SK-N-SH treated with all-trans-retinoic acid at 6 μM for 48 hours (cell line): ENCODE data around the gene PSME3IP1.

Experiments used
- ATAC-seq: fragments of 200-7000 bp; cut with Tn5 transposase; 3 replicates; pipeline ENCODE4 v1.9.1; 2020; ENCODE audit warnings: mild to moderate bottlenecking, moderate library complexity
- CREB5 ChIP-seq: fragments of 250-450 bp; sonication (Bioruptor Pico); IDR thresholded peaks from 2 replicates; pipeline ENCODE4 v1.5.1; 2020; ENCODE audit warnings: low read depth, mild to moderate bottlenecking, moderate library complexity
- CSDC2 ChIP-seq: fragments of 250-450 bp; sonication (Bioruptor Pico); IDR thresholded peaks from 2 replicates; pipeline ENCODE4 v1.5.0; 2020; ENCODE audit warnings: mild to moderate bottlenecking, moderate library complexity
- CSRNP3 ChIP-seq: fragments of 250-450 bp; sonication (Bioruptor Pico); IDR thresholded peaks from 2 replicates; pipeline ENCODE4 v1.5.1; 2021; ENCODE audit warnings: mild to moderate bottlenecking, moderate library complexity
- GLIS3 ChIP-seq: fragments of 250-450 bp; sonication (Bioruptor Pico); IDR thresholded peaks from 2 replicates; pipeline ENCODE4 v1.5.0; 2020; ENCODE audit warnings: mild to moderate bottlenecking, moderate library complexity
- ISL1 ChIP-seq: fragments of 250-450 bp; sonication (Bioruptor Pico); IDR thresholded peaks from 2 replicates; pipeline ENCODE4 v2.1.2; 2022; ENCODE audit warnings: mild to moderate bottlenecking, moderate library complexity
- PATZ1 ChIP-seq: fragments of 250-450 bp; sonication (Bioruptor Pico); IDR thresholded peaks from 2 replicates; pipeline ENCODE4 v1.8.0; 2020; ENCODE audit warnings: mild to moderate bottlenecking, moderate library complexity, borderline replicate concordance
- POU6F1 ChIP-seq: fragments of 250-450 bp; sonication (Bioruptor Pico); IDR thresholded peaks from 2 replicates; pipeline ENCODE4 v1.8.0; 2021; ENCODE audit warnings: low read depth, mild to moderate bottlenecking, moderate library complexity, borderline replicate concordance
- PPARA ChIP-seq: fragments of 250-450 bp; sonication (Bioruptor Pico); IDR thresholded peaks from 2 replicates; pipeline ENCODE4 v1.5.0; 2020; ENCODE audit warnings: mild to moderate bottlenecking, borderline replicate concordance
- RARB ChIP-seq: fragments of 250-450 bp; sonication (Bioruptor Pico); IDR thresholded peaks from 2 replicates; pipeline ENCODE4 v1.8.0; 2021; ENCODE audit warnings: mild to moderate bottlenecking, moderate library complexity
- SNAI2 ChIP-seq: fragments of 250-450 bp; sonication (Bioruptor Pico); IDR thresholded peaks from 2 replicates; pipeline ENCODE4 v1.5.0; 2020; ENCODE audit warnings: mild to moderate bottlenecking, moderate library complexity
- TCF4 ChIP-seq: fragments of 250-450 bp; sonication (Bioruptor Pico); IDR thresholded peaks from 2 replicates; pipeline ENCODE4 v1.8.0; 2021; ENCODE audit warnings: mild to moderate bottlenecking, moderate library complexity, borderline replicate concordance
- TOX ChIP-seq: fragments of 250-450 bp; sonication (Bioruptor Pico); IDR thresholded peaks from 2 replicates; pipeline ENCODE4 v1.8.0; 2021; ENCODE audit warnings: mild to moderate bottlenecking, moderate library complexity, borderline replicate concordance
- TSHZ2 ChIP-seq: fragments of 250-450 bp; sonication (Bioruptor Pico); IDR thresholded peaks from 2 replicates; pipeline ENCODE4 v1.5.0; 2020; ENCODE audit warnings: mild to moderate bottlenecking, moderate library complexity
- ZC3H10 ChIP-seq: fragments of 250-450 bp; sonication (Bioruptor Pico); IDR thresholded peaks from 2 replicates; pipeline ENCODE4 v1.5.1; 2021; ENCODE audit warnings: mild to moderate bottlenecking, moderate library complexity
- ZFP3 ChIP-seq: fragments of 250-450 bp; sonication (Bioruptor Pico); IDR thresholded peaks from 2 replicates; pipeline ENCODE4 v1.5.0; 2020; ENCODE audit warnings: mild to moderate bottlenecking, moderate library complexity
- ZNF565 ChIP-seq: fragments of 450-650 bp; formaldehyde crosslinking; conservative IDR thresholded peaks from 2 replicates; pipeline ENCODE4 v1.5.0; 2020; ENCODE audit warnings: low read depth, mild to moderate bottlenecking, moderate library complexity
- ZNF70 ChIP-seq: fragments of 450-650 bp; formaldehyde crosslinking; IDR thresholded peaks from 2 replicates; pipeline ENCODE4 v1.5.0; 2020; ENCODE audit warnings: mild to moderate bottlenecking, moderate library complexity
- ZNF8 ChIP-seq: fragments of 450-650 bp; formaldehyde crosslinking; IDR thresholded peaks from 2 replicates; pipeline ENCODE4 v1.5.0; 2020; ENCODE audit warnings: mild to moderate bottlenecking, moderate library complexity

PSME3IP1 gene

GRCh38 chr16:57184113-57184512, 1.7 kb downstream of the PSME3IP1 start (continued):
- TF ChIP-seq ZNF565 (CRISPR knock-in tag) (no peak), ISL1 (CRISPR knock-in tag) (no peak), ZC3H10 (CRISPR knock-in tag) (no peak), SNAI2 (CRISPR knock-in tag) (no peak), TCF4 (CRISPR knock-in tag) (no peak), CREB5 (no peak)

GRCh38 chr16:57179215-57179828, 6.5 kb downstream of the PSME3IP1 start:
- TF ChIP-seq ZNF8, result peak; percentile 16; the same call in 1 of the 2 replicates
- TF ChIP-seq CSRNP3 (CRISPR knock-in tag), result peak; percentile 83; the same call in 1 of the 2 replicates
- TF ChIP-seq TOX (CRISPR knock-in tag), result no peak
- peak; percentile 93 for TF ChIP-seq TCF4 (CRISPR knock-in tag)
- 0 out of 2 replicates have a peak, but pooled peaks have one; percentile 47 for TF ChIP-seq GLIS3 (CRISPR knock-in tag)
- TF ChIP-seq ZFP3 (CRISPR knock-in tag), result 0 out of 2 replicates have a peak, but pooled peaks have one; percentile 22
- 0 out of 2 replicates have a peak, but pooled peaks have one; percentile 32 for TF ChIP-seq ZNF70
- 0 out of 2 replicates have a peak, but pooled peaks have one; percentile 50 for TF ChIP-seq PATZ1 (CRISPR knock-in tag)
- TF ChIP-seq CREB5, result peak; percentile 52; the same call in 1 of the 2 replicates
- peak; percentile 75 for TF ChIP-seq ISL1 (CRISPR knock-in tag)
- TF ChIP-seq RARB (CRISPR knock-in tag), result no peak
- TF ChIP-seq POU6F1, result no peak
- TF ChIP-seq TSHZ2 (CRISPR knock-in tag), result peak; percentile 90
- no peak; the same call in 2 of the 3 replicates for ATAC-seq

GRCh38 chr16:57178793-57179212, 7.0 kb downstream of the PSME3IP1 start:
- TF ChIP-seq TCF4 (CRISPR knock-in tag), result no peak
- TF ChIP-seq TOX (CRISPR knock-in tag), result no peak
- TF ChIP-seq RARB (CRISPR knock-in tag), result no peak
- no peak for TF ChIP-seq ZC3H10 (CRISPR knock-in tag)
- TF ChIP-seq PPARA (CRISPR knock-in tag), result no peak
- no peak for TF ChIP-seq CSDC2 (CRISPR knock-in tag)
- ATAC-seq, result no peak
